K562 (cell line): Measurements from ENCODE around the gene EPN2. TPM values are rescaled to one million over a fixed set of nuclear protein-coding genes. Genes with fewer than 3 reads are reported as not detected.
A peak's percentile ranks its signal among the peaks of the same experiment; 100 is the strongest.

Experiments used
- ATAC-seq: fragments of 200-7000 bp; cut with Tn5 transposase; 3 replicates; pipeline ENCODE4 v1.9.1; 2020; ENCODE audit warnings: moderate library complexity
- BruUV-seq: library from RNA; stranded (reverse); fragments of 400-500 nt; replicated peaks from 2 replicates; lab custom pipeline; 2021; lab: Mats Ljungman, UMichigan
- CTCF ChIA-PET: fragments of 300-600 bp; formaldehyde crosslinking; extraction: SDS; loops from one replicate; lab custom pipeline; 2021; ENCODE audit warnings: low intra/inter-chr PET ratio; lab: Yijun Ruan, JAX
- POLR2A ChIA-PET: fragments of 300-600, 350-650 bp; sonication (Branson Sonifier 250); formaldehyde crosslinking; extraction: SDS; loops from one replicate; lab custom pipeline; 2021; ENCODE audit warnings: antibody characterized with exemption, inconsistent platforms; lab: Yijun Ruan, JAX
- DNase-seq, 4 experiments: peaks; one replicate each; pipeline versions ENCODE4 v3.0.0 to v3.0.0-alpha.2; 2011 to 2018; ENCODE audit warnings: low spot score in 3 of 4, mixed read lengths in 3 of 4; ENCODE audit errors: extremely low read depth in 1 of 4
- FAIRE-seq: peaks from 2 replicates; lab custom pipeline; 2011; peaks lifted over from hg19 to GRCh38; lab: Jason Lieb, UNC
- H2AFZ ChIP-seq: 2 replicates; pipeline ENCODE4 v1.6.0; 2011; ENCODE audit warnings: low read depth, low read length, control low read depth, inconsistent platforms
- H3K27ac ChIP-seq: fragments of 200-600 bp; 3 replicates; pipeline ENCODE4 v1.8.0; 2011; ENCODE audit warnings: low read depth, mild to moderate bottlenecking, control low read depth, inconsistent platforms, low read length, moderate library complexity, mixed read lengths; ENCODE audit errors: extremely low read depth
- H3K27me3 ChIP-seq, 2 experiments: fragments of 300-600 bp in 1 of 2; 2 replicates in 1 of 2; 3 replicates in 1 of 2; pipeline versions ENCODE4 v1.6.0 to v1.8.0; 2011; ENCODE audit warnings: inconsistent platforms in 2 of 2, low read length in 2 of 2, mild to moderate bottlenecking in 1 of 2, mixed read lengths in 1 of 2, moderate library complexity in 1 of 2; ENCODE audit not compliant: control insufficient read depth in 2 of 2, insufficient read depth in 2 of 2
- H3K36me3 ChIP-seq: fragments of 300-600 bp; 3 replicates; pipeline ENCODE4 v1.8.0; 2011; ENCODE audit warnings: mild to moderate bottlenecking, low read length, inconsistent platforms; ENCODE audit not compliant: control insufficient read depth, insufficient read depth
- H3K4me1 ChIP-seq, 2 experiments: fragments of 200-600 bp in 1 of 2; replicated peaks in 1 of 2; 2 replicates in 1 of 2; 3 replicates in 1 of 2; pipeline versions ENCODE4 v1.5.1 to v1.8.0; 2011; ENCODE audit warnings: inconsistent platforms in 2 of 2, low read length in 2 of 2, mild to moderate bottlenecking in 1 of 2, mixed read lengths in 1 of 2, moderate library complexity in 1 of 2; ENCODE audit not compliant: control insufficient read depth in 2 of 2, insufficient read depth in 2 of 2
- H3K4me2 ChIP-seq: 2 replicates; pipeline ENCODE4 v1.6.1; 2011; ENCODE audit warnings: low read length, control low read depth, inconsistent platforms, mixed read lengths; ENCODE audit not compliant: insufficient read depth
- H3K4me3 ChIP-seq: fragments of 200-600 bp; sonication (generic), shearing (Covaris generic); 2 replicates; pipeline ENCODE4 v1.5.1; 2016; ENCODE audit warnings: control low read depth, inconsistent platforms
- H3K79me2 ChIP-seq: fragments of 200-600 bp; 3 replicates; pipeline ENCODE4 v1.8.0; 2011; ENCODE audit warnings: low read length, inconsistent platforms; ENCODE audit not compliant: control insufficient read depth, insufficient read depth
- H3K9ac ChIP-seq, 2 experiments: 2 replicates each; pipeline versions ENCODE4 v1.6.0 to v1.6.1; 2011; ENCODE audit warnings: low read depth in 2 of 2, low read length in 2 of 2, control low read depth in 1 of 2, inconsistent platforms in 1 of 2, mild to moderate bottlenecking in 1 of 2, mixed read lengths in 1 of 2; ENCODE audit not compliant: insufficient read depth in 1 of 2
- H3K9me1 ChIP-seq: one replicate; pipeline ENCODE4 v1.6.0; 2011; ENCODE audit warnings: inconsistent platforms, mild to moderate bottlenecking, low read length, moderate library complexity; ENCODE audit not compliant: control insufficient read depth, insufficient read depth
- H3K9me3 ChIP-seq: replicated peaks from 2 replicates; pipeline ENCODE4 v1.5.1; 2011; ENCODE audit warnings: low read depth, low read length, inconsistent platforms; ENCODE audit not compliant: control insufficient read depth, insufficient read depth
- H4K20me1 ChIP-seq: replicated peaks from 2 replicates; pipeline ENCODE4 v1.6.1; 2011; ENCODE audit warnings: low read length, inconsistent platforms, mixed read lengths; ENCODE audit not compliant: control insufficient read depth, insufficient read depth
- CHD4 ChIP-seq: fragments of 200-600 bp; sonication (generic); IDR thresholded peaks from 3 replicates; pipeline ENCODE4 v1.6.1; 2012; ENCODE audit warnings: low read depth, mild to moderate bottlenecking, mixed read lengths, low read length, inconsistent platforms; ENCODE audit not compliant: insufficient read depth, insufficient replicate concordance, poor library complexity, severe bottlenecking
- CREB1 ChIP-seq, 2 experiments: sonication (generic) in 1 of 2; formaldehyde crosslinking in 1 of 2; IDR thresholded peaks; 2 replicates each; pipeline versions ENCODE4 v1.6.1 to v1.8.0; 2012 to 2022; ENCODE audit warnings: inconsistent platforms in 1 of 2, mild to moderate bottlenecking in 1 of 2, missing genetic modification reagents in 1 of 2, moderate library complexity in 1 of 2
- EGR1 ChIP-seq: fragments of 450-650 bp; conservative IDR thresholded peaks from 2 replicates; pipeline ENCODE4 v1.6.1; 2017; ENCODE audit warnings: mild to moderate bottlenecking
- ESRRA ChIP-seq: fragments of 450-650 bp; IDR thresholded peaks from 2 replicates; pipeline ENCODE4 v1.6.1; 2014; ENCODE audit warnings: low read depth, mild to moderate bottlenecking, moderate library complexity, borderline replicate concordance
- FOXK1 ChIP-seq: sonication (generic); formaldehyde crosslinking; IDR thresholded peaks from 2 replicates; pipeline ENCODE4 v1.8.0; 2022; ENCODE audit warnings: missing genetic modification reagents, mild to moderate bottlenecking, borderline replicate concordance
- L3MBTL2 ChIP-seq: fragments of 450-650 bp; IDR thresholded peaks from 2 replicates; pipeline ENCODE4 v1.6.1; 2016; ENCODE audit warnings: mild to moderate bottlenecking, moderate library complexity
- NR1H2 ChIP-seq: sonication (generic); formaldehyde crosslinking; IDR thresholded peaks from 2 replicates; pipeline ENCODE4 v1.4.0; 2020; ENCODE audit warnings: mild to moderate bottlenecking, missing genetic modification reagents
- RAD51 ChIP-seq: fragments of 450-650 bp; IDR thresholded peaks from 2 replicates; pipeline ENCODE4 v1.7.1; 2016; ENCODE audit warnings: low read depth, mild to moderate bottlenecking, borderline replicate concordance
- SIX5 ChIP-seq, 2 experiments: IDR thresholded peaks; 2 replicates each; pipeline ENCODE4 v1.6.1; 2011; ENCODE audit warnings: low read length in 2 of 2, borderline replicate concordance in 1 of 2, low read depth in 1 of 2, mild to moderate bottlenecking in 1 of 2, moderate library complexity in 1 of 2; ENCODE audit not compliant: insufficient read depth in 1 of 2
- SNIP1 ChIP-seq: fragments of 450-650 bp; IDR thresholded peaks from 2 replicates; pipeline ENCODE4 v1.7.1; 2017; ENCODE audit warnings: low read depth, mild to moderate bottlenecking
- TAF7 ChIP-seq: fragments of 450-650 bp; IDR thresholded peaks from 2 replicates; pipeline ENCODE4 v1.6.1; 2016; ENCODE audit warnings: missing genetic modification characterization, missing compliant biosample characterization
- XRCC4 ChIP-seq: IDR thresholded peaks from one replicate; pipeline ENCODE4 v1.6.1; 2011; ENCODE audit not compliant: insufficient read depth, insufficient read length; ENCODE audit errors: extremely low read depth
- ZNF436 ChIP-seq: fragments of 250-450, 450-650 bp; sonication (Bioruptor Pico); formaldehyde crosslinking; IDR thresholded peaks from 2 replicates; pipeline ENCODE4 v1.7.0; 2020; ENCODE audit warnings: mild to moderate bottlenecking
- ZNF589 ChIP-seq: fragments of 200-800 bp; sonication (Bioruptor generic); IDR thresholded peaks from 2 replicates; pipeline ENCODE4 v1.6.1; 2016; ENCODE audit warnings: low read depth, missing genetic modification characterization, missing compliant biosample characterization
- WGBS: fragments of 100-300 bp; shearing (Covaris generic); methylation state at CpG from one replicate; pipeline ENCODE4 v1.1.6; 2016; ENCODE audit warnings: low coverage, mixed read lengths; ENCODE audit not compliant: insufficient coverage; ENCODE audit errors: missing lambda C conversion rate; 5-methylcytosine and 5-hydroxymethylcytosine counted together
- in situ Hi-C: fragments of 300-500 bp; cut with MboI; formaldehyde crosslinking; loops from 4 replicates; pipeline ENCODE4 v1.15.0; 2018; ENCODE audit warnings: inconsistent platforms, mixed read lengths
- intact Hi-C: fragments of 100-400 bp; cut with micrococcal nuclease; formaldehyde crosslinking; loops from 2 replicates; pipeline ENCODE4 v1.14.2; 2022
- polyA plus RNA-seq, 8 experiments: library from polyadenylated mRNA; depleted of rRNA in 4 of 8; stranded (reverse) in 5 of 8; unstranded in 3 of 8; fragments of >200 nt; fragmentation: Nextera tagmentation in 2 of 8; fragmentation: Illumina TruSeq in 1 of 8; extraction: Ambion mirVana in 2 of 8; extraction: Trizol in 1 of 8; gene quantifications; 2 replicates each; pipeline versions ENCODE4 v1.2.1 to v1.2.3, GENCODE V29; 2011 to 2014; ENCODE audit warnings: inconsistent platforms in 1 of 8, missing spikeins in 1 of 8
- total RNA-seq, 7 experiments: library from RNA; depleted of rRNA in 6 of 7; stranded (reverse); fragments of >200 nt in 6 of 7; fragmentation: Illumina TruSeq in 2 of 7; extraction: Trizol in 2 of 7; gene quantifications; 2 replicates each; pipeline versions ENCODE4 v1.2.1 to v1.2.3, GENCODE V29; 2011 to 2021; ENCODE audit warnings: low replicate concordance in 1 of 7
- TF ChIP-seq, protein P1 (sequence below): fragments of 450-650 bp; IDR thresholded peaks from 2 replicates; pipeline ENCODE4 v1.7.1; 2018; ENCODE audit warnings: mild to moderate bottlenecking, low read depth; ENCODE audit not compliant: partially characterized antibody
- TF ChIP-seq, protein P2 (sequence below): sonication (generic); formaldehyde crosslinking; IDR thresholded peaks from 2 replicates; pipeline ENCODE4 v1.8.0; 2022; ENCODE audit warnings: mild to moderate bottlenecking, missing genetic modification reagents

Gene EPN2
- total and polyA plus RNA-seq, 9 of the 15 experiments (the other 6 are each of a cell fraction or from before 2014, with no cell fraction given): 1.0 to 12.9 (median 8.9) TPM

DNA sequence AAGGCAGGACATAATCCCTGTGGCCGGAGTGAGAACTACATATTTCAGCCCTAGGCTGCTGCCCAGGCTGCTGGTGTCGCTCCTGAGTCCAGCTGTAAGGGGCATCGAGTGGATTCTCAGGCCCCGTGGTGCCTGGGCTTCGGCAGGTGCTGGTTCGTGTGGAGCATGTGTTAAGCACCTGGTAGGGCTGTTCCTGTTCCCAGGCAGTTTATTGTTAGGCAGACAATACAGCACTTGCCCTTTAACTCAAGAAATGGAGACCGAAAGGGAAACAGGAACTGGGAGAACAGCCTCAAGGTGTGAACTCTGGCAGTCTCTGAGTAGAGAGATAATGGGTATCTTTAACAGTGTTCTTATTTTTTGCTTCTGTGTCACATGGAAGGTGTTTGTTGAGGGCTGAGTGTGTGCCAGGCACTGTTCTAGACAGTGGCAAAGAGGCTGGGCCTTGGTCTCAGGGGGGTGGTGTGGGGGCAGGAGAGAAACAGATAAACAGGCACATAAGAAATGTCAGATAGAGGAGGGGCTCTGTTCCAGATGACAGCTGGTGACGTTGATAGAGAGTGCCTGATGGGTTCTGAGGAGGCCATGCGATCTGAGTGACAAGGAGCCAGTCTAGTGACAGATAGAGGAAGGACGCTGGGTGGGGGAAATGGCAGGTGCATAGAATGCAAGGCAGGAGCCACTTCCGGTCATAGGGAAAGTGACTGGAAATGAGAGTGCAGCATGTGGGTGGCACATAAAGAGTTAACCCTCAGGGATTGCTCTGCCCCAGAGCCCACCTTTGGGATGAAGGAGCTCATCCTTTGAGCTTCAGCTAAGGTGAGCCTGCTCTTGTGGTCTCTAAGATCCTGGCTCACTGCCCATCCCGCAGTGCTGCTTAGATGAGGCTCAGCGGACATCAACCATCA is 33.8 kb downstream of the EPN2 start:
- in situ Hi-C loops: no loop called here
- WGBS: 42% methylated on average over 10 of the region's 13 CpGs
- no TSS peak for BruUV-seq
- no peak for TF ChIP-seq SIX5 (IDR thresholded peaks at IDR 0.05; ENCODE audit: borderline replicate concordance in 1 of 2, insufficient read depth in 1 of 2, low read depth in 1 of 2, low read length in 2 of 2)
- no peak; the same call in 1 of the 2 replicates for TF ChIP-seq EGR1
- TF ChIP-seq NR1H2 (CRISPR knock-in tag): no peak
- peak; percentile 50; the same call in 1 of the 2 replicates for TF ChIP-seq L3MBTL2
- no peak for TF ChIP-seq CHD4
- no peak for TF ChIP-seq RAD51
- 0 out of 2 replicates have a peak, but pooled peaks have one; percentile 30 for TF ChIP-seq CREB1 (IDR thresholded peaks at IDR 0.05)
- no peak for TF ChIP-seq CREB1 (CRISPR knock-in tag; IDR thresholded peaks at IDR 0.05)
- no peak for TF ChIP-seq ZNF436 (CRISPR knock-in tag)
- TF ChIP-seq ESRRA: no peak
- TF ChIP-seq, protein P1, sequence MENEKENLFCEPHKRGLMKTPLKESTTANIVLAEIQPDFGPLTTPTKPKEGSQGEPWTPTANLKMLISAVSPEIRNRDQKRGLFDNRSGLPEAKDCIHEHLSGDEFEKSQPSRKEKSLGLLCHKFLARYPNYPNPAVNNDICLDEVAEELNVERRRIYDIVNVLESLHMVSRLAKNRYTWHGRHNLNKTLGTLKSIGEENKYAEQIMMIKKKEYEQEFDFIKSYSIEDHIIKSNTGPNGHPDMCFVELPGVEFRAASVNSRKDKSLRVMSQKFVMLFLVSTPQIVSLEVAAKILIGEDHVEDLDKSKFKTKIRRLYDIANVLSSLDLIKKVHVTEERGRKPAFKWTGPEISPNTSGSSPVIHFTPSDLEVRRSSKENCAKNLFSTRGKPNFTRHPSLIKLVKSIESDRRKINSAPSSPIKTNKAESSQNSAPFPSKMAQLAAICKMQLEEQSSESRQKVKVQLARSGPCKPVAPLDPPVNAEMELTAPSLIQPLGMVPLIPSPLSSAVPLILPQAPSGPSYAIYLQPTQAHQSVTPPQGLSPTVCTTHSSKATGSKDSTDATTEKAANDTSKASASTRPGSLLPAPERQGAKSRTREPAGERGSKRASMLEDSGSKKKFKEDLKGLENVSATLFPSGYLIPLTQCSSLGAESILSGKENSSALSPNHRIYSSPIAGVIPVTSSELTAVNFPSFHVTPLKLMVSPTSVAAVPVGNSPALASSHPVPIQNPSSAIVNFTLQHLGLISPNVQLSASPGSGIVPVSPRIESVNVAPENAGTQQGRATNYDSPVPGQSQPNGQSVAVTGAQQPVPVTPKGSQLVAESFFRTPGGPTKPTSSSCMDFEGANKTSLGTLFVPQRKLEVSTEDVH: no peak
- TF ChIP-seq TAF7 (tag): no peak
- TF ChIP-seq, protein P2, sequence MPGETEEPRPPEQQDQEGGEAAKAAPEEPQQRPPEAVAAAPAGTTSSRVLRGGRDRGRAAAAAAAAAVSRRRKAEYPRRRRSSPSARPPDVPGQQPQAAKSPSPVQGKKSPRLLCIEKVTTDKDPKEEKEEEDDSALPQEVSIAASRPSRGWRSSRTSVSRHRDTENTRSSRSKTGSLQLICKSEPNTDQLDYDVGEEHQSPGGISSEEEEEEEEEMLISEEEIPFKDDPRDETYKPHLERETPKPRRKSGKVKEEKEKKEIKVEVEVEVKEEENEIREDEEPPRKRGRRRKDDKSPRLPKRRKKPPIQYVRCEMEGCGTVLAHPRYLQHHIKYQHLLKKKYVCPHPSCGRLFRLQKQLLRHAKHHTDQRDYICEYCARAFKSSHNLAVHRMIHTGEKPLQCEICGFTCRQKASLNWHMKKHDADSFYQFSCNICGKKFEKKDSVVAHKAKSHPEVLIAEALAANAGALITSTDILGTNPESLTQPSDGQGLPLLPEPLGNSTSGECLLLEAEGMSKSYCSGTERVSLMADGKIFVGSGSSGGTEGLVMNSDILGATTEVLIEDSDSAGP (CRISPR knock-in tag): peak; percentile 81
- no peak for TF ChIP-seq SNIP1
- no peak for TF ChIP-seq FOXK1 (CRISPR knock-in tag)
- TF ChIP-seq ZNF589 (CRISPR knock-in tag): no peak
- TF ChIP-seq XRCC4: no peak

More for the DNA sequence above, 33.8 kb downstream of the EPN2 start:
- ChIA-PET CTCF (no interaction called here), POLR2A (interaction anchor here (0.7 to 1.0 kb wide), 3 partner anchors 10 to 35 kb away, joined by 3 read pairs; no protein-coding TSS in a partner anchor)
- peaks cover 6% of the 10 kb centered on the region; the same call in 1 of the 2 replicates for H4K20me1 ChIP-seq
- intact Hi-C loops: no loop called here
- FAIRE-seq (peak; percentile 81), DNase-seq (peak; percentile 45 to 81 (median 71)), ATAC-seq (peak; percentile 85)
- H2AFZ ChIP-seq: no peak overlapping the region
- 0 out of 3 replicates have a peak, but pooled peaks cover 2% of the 10 kb centered on the region for H3K79me2 ChIP-seq
- H3K9me3 ChIP-seq: no peaks in the 10 kb centered on the region
- no peak overlapping the region for H3K4me3 ChIP-seq
- peaks cover 4% of the 10 kb centered on the region; the same call in 2 of the 3 replicates for H3K36me3 ChIP-seq
- H3K9me1 ChIP-seq: no peaks in the 10 kb centered on the region
- H3K4me1 ChIP-seq: peaks cover 16 to 46% of the 10 kb centered on the region in 2 experiments; a peak in 4 of 5 replicates
- no peaks in the 10 kb centered on the region for H3K27me3 ChIP-seq
- 0 out of 4 replicates have a peak overlapping the region, but pooled peaks of 1 of the 2 experiments have one; percentile 3 for H3K9ac ChIP-seq
- peak overlapping the region; percentile 21 for H3K4me2 ChIP-seq
- peak overlapping the region; percentile 19; the same call in 1 of the 3 replicates for H3K27ac ChIP-seq
